Progenitor cell of endocrine pancreas (in vitro differentiated cells): ENCODE data around the gene CLPTM1L. TPM values are rescaled to one million over a fixed set of nuclear protein-coding genes. Genes with fewer than 3 reads are reported as not detected.
"Not testable (repeated sequence)": the region's sequence is repeated elsewhere in the genome, so short reads cannot be mapped to it uniquely, and the experiment has no call there.

Experiments
- DNase-seq: peaks from one replicate; pipeline ENCODE4 v3.0.0; 2021; ENCODE audit warnings: low spot score; ENCODE audit not compliant: unreplicated experiment
- H3K27ac Mint-ChIP-seq: 2 replicates; pipeline ENCODE4 v1.8.0; 2021; ENCODE audit warnings: mild to moderate bottlenecking, moderate library complexity, mixed read lengths
- H3K27me3 Mint-ChIP-seq: 2 replicates; pipeline ENCODE4 v1.8.0; 2021; ENCODE audit warnings: mixed read lengths
- H3K36me3 Mint-ChIP-seq: 2 replicates; pipeline ENCODE4 v1.8.0; 2022; ENCODE audit warnings: mixed read lengths; ENCODE audit not compliant: insufficient read depth
- H3K4me1 Mint-ChIP-seq: 2 replicates; pipeline ENCODE4 v1.8.0; 2021; ENCODE audit warnings: low read depth, mixed read lengths
- H3K4me3 Mint-ChIP-seq: 2 replicates; pipeline ENCODE4 v1.8.0; 2021; ENCODE audit warnings: low read depth, mild to moderate bottlenecking, moderate library complexity, mixed read lengths
- H3K9me3 Mint-ChIP-seq: 2 replicates; pipeline ENCODE4 v1.8.0; 2021; ENCODE audit warnings: low read depth, mixed read lengths
- total RNA-seq: library from RNA; stranded (reverse); gene quantifications from 2 replicates; pipeline ENCODE4 v1.2.1, GENCODE V29; 2021
- TF ChIP-seq, protein P1 (sequence below): fragments of 200-600 bp; sonication (generic); IDR thresholded peaks from one replicate; pipeline ENCODE4 v1.5.0; 2021; ENCODE audit warnings: antibody characterized with exemption, mild to moderate bottlenecking; ENCODE audit not compliant: unreplicated experiment

CLPTM1L gene
- total RNA-seq, 1 donor from 2014 or later: 95.4 TPM

DNA sequence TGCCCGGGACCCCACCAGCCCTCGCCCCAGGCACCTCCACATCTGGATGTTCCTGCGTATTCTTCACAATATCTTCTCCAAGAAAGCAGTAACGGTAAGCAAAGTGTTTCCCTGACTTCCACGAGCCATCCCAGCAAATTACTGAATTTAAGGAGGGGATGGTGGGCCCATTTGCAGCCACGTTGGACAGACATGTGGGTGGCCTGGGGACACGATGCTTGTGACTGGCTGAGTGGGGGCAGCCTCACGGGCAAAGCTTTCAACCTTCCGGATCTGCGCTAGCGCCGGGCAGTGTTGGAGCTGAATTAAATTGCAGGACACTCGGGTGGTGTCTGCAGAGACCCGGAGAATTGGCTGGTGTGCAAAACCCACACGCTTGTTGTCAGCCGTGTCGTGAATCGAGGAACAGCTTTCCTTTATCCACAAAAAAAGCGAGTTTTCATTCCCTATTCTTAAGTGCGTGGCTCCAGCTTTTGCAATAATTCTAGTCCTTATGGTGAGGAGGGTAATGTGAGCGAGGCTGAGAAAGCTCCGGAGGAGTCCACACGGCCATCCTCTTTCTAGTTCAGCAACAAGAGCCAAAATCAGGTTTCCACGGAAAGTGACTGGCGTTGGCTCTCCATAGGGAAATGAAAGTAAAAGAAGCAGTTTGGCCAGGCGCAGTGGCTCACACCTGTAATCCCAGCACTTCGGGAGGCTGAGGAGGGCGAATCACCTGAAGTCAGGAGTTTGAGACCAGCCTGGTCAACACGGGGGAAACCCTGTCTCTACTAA is 17.5 kb upstream of the CLPTM1L start:
- DNase-seq: no peak
- no peak overlapping the region for H3K27ac Mint-ChIP-seq
- H3K36me3 Mint-ChIP-seq: no peaks in the 10 kb centered on the region
- TF ChIP-seq, protein P1, sequence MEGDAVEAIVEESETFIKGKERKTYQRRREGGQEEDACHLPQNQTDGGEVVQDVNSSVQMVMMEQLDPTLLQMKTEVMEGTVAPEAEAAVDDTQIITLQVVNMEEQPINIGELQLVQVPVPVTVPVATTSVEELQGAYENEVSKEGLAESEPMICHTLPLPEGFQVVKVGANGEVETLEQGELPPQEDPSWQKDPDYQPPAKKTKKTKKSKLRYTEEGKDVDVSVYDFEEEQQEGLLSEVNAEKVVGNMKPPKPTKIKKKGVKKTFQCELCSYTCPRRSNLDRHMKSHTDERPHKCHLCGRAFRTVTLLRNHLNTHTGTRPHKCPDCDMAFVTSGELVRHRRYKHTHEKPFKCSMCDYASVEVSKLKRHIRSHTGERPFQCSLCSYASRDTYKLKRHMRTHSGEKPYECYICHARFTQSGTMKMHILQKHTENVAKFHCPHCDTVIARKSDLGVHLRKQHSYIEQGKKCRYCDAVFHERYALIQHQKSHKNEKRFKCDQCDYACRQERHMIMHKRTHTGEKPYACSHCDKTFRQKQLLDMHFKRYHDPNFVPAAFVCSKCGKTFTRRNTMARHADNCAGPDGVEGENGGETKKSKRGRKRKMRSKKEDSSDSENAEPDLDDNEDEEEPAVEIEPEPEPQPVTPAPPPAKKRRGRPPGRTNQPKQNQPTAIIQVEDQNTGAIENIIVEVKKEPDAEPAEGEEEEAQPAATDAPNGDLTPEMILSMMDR: no peak
- no peak overlapping the region for H3K4me3 Mint-ChIP-seq
- H3K9me3 Mint-ChIP-seq: no peaks in the 10 kb centered on the region
- no peaks in the 10 kb centered on the region for H3K4me1 Mint-ChIP-seq
- H3K27me3 Mint-ChIP-seq: peaks cover 49% of the 10 kb centered on the region

DNA sequence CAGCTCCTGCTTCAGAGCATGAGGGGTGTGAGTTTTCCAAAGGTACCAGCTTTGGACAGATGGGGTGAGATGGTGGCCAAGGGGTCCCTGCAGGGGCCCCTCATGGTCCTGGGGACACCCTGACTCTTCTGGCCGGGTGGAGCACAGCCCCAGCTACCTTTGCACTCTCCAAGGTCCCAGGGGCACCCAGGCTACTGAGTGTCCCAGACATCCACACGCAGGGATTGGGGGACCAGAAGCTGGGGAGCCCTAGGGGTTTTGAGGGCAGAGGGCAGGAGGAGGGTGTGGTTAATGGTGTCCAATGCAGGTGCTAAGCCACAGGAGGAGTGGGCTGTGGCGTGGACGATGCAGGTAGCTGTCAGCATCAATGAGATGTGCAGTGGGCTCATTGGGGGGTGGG is 16.0 kb upstream of the CLPTM1L start:
- Mint-ChIP-seq H3K27ac (no peak overlapping the region), H3K36me3 (no peaks in the 10 kb centered on the region), H3K9me3 (no peaks in the 10 kb centered on the region), H3K4me3 (no peak overlapping the region), H3K27me3 (peaks cover 35% of the 10 kb centered on the region), H3K4me1 (peaks cover 2% of the 10 kb centered on the region)
- DNase-seq: no peak
- TF ChIP-seq, protein P1: no peak

DNA sequence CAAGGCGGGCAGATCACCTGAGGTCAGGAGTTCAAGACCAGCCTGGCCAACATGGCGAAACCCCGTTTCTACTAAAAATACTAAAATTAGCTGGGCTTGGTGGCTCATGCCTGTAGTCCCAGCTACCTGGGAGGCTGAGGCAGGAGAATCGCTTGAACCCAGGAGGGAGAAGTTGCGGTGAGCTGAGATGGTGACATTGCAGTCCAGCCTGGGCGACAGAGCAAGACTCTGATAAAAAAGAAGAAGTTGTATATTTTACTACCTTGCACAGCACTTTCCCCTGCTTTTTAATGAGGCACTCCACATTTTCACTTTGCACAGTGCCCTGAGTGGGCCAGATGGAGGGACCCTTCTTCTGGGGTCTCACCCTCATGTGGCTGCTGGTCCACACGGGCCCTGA is 15.5 kb upstream of the CLPTM1L start:
- not testable (repeated sequence) for H3K9me3 Mint-ChIP-seq, H3K4me3 Mint-ChIP-seq, DNase-seq, H3K36me3 Mint-ChIP-seq, H3K27ac Mint-ChIP-seq, H3K4me1 Mint-ChIP-seq
- H3K27me3 Mint-ChIP-seq: peaks cover 31% of the 10 kb centered on the region

- Mint-ChIP-seq H3K27me3 (peaks cover 32% of the 10 kb centered on the region), H3K4me3 (no peak overlapping the region), H3K36me3 (no peaks in the 10 kb centered on the region), H3K9me3 (no peaks in the 10 kb centered on the region), H3K27ac (no peak overlapping the region), H3K4me1 (peaks cover 2% of the 10 kb centered on the region)
- no peak for DNase-seq
- TF ChIP-seq, protein P1: no peak
Observed at GRCh38 chr5:1359713-1360112, 14.8 kb upstream of the CLPTM1L start.

GRCh38 chr5:1359031-1359645 is 14.2 kb upstream of the CLPTM1L start:
- H3K27ac Mint-ChIP-seq: no peak overlapping the region
- peaks cover 2% of the 10 kb centered on the region for H3K4me1 Mint-ChIP-seq
- no peak for DNase-seq
- TF ChIP-seq, protein P1: no peak
- no peak overlapping the region for H3K4me3 Mint-ChIP-seq
- H3K9me3 Mint-ChIP-seq: no peaks in the 10 kb centered on the region
- no peaks in the 10 kb centered on the region for H3K36me3 Mint-ChIP-seq
- peaks cover 32% of the 10 kb centered on the region for H3K27me3 Mint-ChIP-seq

- Mint-ChIP-seq H3K4me3 (no peak overlapping the region), H3K9me3 (no peaks in the 10 kb centered on the region), H3K27ac (no peak overlapping the region), H3K4me1 (peaks cover 2% of the 10 kb centered on the region), H3K27me3 (peaks cover 27% of the 10 kb centered on the region), H3K36me3 (no peaks in the 10 kb centered on the region)
- TF ChIP-seq, protein P1: no peak
- DNase-seq: no peak
Observed at GRCh38 chr5:1358726-1359025, 13.8 kb upstream of the CLPTM1L start.
